Measurements from ENCODE around the gene ATP6V1B1.

DNA sequence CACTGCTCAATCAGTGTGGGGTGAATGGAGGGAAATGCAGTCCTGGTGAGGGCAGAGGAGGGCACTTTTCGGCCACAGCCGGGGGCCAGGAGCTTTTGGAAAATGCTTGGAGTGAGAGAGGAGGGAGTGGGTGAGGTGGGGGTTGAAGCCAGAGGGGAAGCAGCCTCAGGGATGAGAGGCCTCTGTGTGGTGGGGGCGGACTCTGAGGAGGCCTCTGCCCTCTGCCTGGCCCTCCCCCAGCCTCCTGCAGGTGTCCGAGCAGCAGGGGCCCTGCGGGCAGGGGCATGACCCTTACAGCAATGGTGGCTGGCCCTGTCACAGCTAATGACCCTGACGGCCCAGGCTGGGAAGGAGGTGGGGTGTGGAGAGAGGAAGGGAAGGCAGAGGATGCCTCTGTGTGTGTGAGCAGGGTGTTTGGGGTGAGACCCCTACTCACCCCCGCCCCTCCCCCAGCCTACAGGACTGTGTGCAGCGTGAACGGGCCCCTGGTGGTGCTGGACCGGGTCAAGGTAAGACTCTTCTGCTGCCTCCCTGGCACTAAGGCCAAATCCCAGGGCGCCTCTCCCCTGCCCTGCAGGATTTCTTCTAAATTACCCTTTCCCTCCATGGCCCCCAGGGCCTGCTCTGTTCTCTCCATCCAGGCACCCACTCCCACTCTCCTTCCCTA lies 7.6 kb downstream of the ATP6V1B1 start:
- TF ChIP-seq, protein P1, sequence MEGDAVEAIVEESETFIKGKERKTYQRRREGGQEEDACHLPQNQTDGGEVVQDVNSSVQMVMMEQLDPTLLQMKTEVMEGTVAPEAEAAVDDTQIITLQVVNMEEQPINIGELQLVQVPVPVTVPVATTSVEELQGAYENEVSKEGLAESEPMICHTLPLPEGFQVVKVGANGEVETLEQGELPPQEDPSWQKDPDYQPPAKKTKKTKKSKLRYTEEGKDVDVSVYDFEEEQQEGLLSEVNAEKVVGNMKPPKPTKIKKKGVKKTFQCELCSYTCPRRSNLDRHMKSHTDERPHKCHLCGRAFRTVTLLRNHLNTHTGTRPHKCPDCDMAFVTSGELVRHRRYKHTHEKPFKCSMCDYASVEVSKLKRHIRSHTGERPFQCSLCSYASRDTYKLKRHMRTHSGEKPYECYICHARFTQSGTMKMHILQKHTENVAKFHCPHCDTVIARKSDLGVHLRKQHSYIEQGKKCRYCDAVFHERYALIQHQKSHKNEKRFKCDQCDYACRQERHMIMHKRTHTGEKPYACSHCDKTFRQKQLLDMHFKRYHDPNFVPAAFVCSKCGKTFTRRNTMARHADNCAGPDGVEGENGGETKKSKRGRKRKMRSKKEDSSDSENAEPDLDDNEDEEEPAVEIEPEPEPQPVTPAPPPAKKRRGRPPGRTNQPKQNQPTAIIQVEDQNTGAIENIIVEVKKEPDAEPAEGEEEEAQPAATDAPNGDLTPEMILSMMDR (IDR thresholded peaks at IDR 0.05; ENCODE audit: low read depth, low read length, missing input control): no peak
- TF ChIP-seq, protein P2, sequence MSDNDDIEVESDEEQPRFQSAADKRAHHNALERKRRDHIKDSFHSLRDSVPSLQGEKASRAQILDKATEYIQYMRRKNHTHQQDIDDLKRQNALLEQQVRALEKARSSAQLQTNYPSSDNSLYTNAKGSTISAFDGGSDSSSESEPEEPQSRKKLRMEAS (IDR thresholded peaks at IDR 0.05): no peak
- TF ChIP-seq FOXA1 (IDR thresholded peaks at IDR 0.05): no peak
- no peak for TF ChIP-seq NR2F2 (IDR thresholded peaks at IDR 0.05)
- TF ChIP-seq HNF4A (conservative IDR thresholded peaks at IDR 0.05): no peak

Measured in liver (tissue), 3 donors.